Esophagus muscularis mucosa (tissue), 3 donors: Measurements from ENCODE around the gene PRPH.

Source experiments
- CTCF ChIP-seq, 3 experiments: fragments of 200-600 bp in 2 of 3; fragments of 450-650 bp in 1 of 3; sonication (generic) in 2 of 3; IDR thresholded peaks; one replicate each; pipeline ENCODE4 v1.5.1; 2017 to 2019; ENCODE audit warnings: antibody characterized with exemption in 3 of 3, mild to moderate bottlenecking in 2 of 3, moderate library complexity in 1 of 3
- POLR2A ChIP-seq: fragments of 450-650 bp; IDR thresholded peaks from one replicate; pipeline ENCODE4 v1.6.1; 2017; ENCODE audit warnings: antibody characterized with exemption, moderate library complexity, mild to moderate bottlenecking, low read depth
- POLR2AphosphoS5 ChIP-seq, 2 donors: sonication (generic); formaldehyde crosslinking; IDR thresholded peaks; one replicate each; pipeline ENCODE4 v1.6.1; 2017; ENCODE audit warnings: antibody characterized with exemption in 2 of 2

GRCh38 chr12:49346659-49347310 lies 51.8 kb downstream of the PRPH start, which contains the start of gene DNAJC22:
- TF ChIP-seq CTCF (IDR thresholded peaks at IDR 0.05) (no peak), POLR2A (no peak), POLR2AphosphoS5 (IDR thresholded peaks at IDR 0.05) (no peak)
